PFSK-1 (cell line): ENCODE measurements around the gene PDZD2.

Experiments used
- FOXP2 ChIP-seq: optimal IDR thresholded peaks from 2 replicates; pipeline ENCODE3; 2011; ENCODE audit warnings: borderline replicate concordance, control low read depth, inconsistent platforms; ENCODE audit not compliant: insufficient read depth; ENCODE audit errors: extremely low read length, extremely low read depth
- POLR2AphosphoS5 ChIP-seq: IDR thresholded peaks from 2 replicates; pipeline ENCODE4 v1.6.1; 2012; ENCODE audit warnings: low read depth, mild to moderate bottlenecking, control low read depth, low read length, moderate library complexity
- REST ChIP-seq, 2 experiments: IDR thresholded peaks; 2 replicates each; pipeline versions ENCODE4 v1.6.1 to v1.8.0; 2011 to 2012; ENCODE audit warnings: low read depth in 2 of 2, low read length in 2 of 2, control low read depth in 1 of 2, inconsistent platforms in 1 of 2, mild to moderate bottlenecking in 1 of 2, moderate library complexity in 1 of 2; ENCODE audit not compliant: insufficient read depth in 1 of 2
- SIN3A ChIP-seq: IDR thresholded peaks from 2 replicates; pipeline ENCODE4 v1.6.1; 2012; ENCODE audit warnings: mild to moderate bottlenecking, low read length, moderate library complexity, borderline replicate concordance; ENCODE audit not compliant: insufficient read depth
- TAF1 ChIP-seq: IDR thresholded peaks from 2 replicates; pipeline ENCODE4 v1.6.1; 2012; ENCODE audit warnings: low read length, control low read depth, borderline replicate concordance; ENCODE audit not compliant: insufficient read depth

GRCh38 chr5:31664566-31664965 is 25.6 kb downstream of the PDZD2 start:
- TF ChIP-seq POLR2AphosphoS5 (no peak), FOXP2 (no peak), REST (IDR thresholded peaks at IDR 0.05; ENCODE audit: insufficient read depth in 1 of 2, low read depth in 2 of 2, low read length in 2 of 2) (no peak), SIN3A (no peak), TAF1 (no peak)
